H1 (cell line): ENCODE results near the gene PXDN. TPM values are rescaled to one million over a fixed set of nuclear protein-coding genes. Genes with fewer than 3 reads are reported as not detected.
A peak's percentile ranks its signal among the peaks of the same experiment; 100 is the strongest.

ENCODE experiments used
- CTCF ChIA-PET: fragments of 300-600 bp; sonication (Branson Sonifier 250); formaldehyde crosslinking; loops from one replicate; lab custom pipeline; 2021; ENCODE audit not compliant: partially characterized antibody; lab: Charles Lee
- POLR2A ChIA-PET: fragments of 300-600 bp; sonication (Branson Sonifier 250); formaldehyde crosslinking; loops from one replicate; lab custom pipeline; 2021; ENCODE audit warnings: inconsistent platforms; ENCODE audit not compliant: partially characterized antibody; lab: Charles Lee
- DNase-seq, 2 experiments: peaks; one replicate each; pipeline versions ENCODE4 v3.0.0 to v3.0.0-alpha.2; 2010 to 2022; ENCODE audit warnings: low spot score in 2 of 2, low read depth in 1 of 2, mixed read lengths in 1 of 2
- FAIRE-seq: peaks from 2 replicates; lab custom pipeline; 2011; peaks lifted over from hg19 to GRCh38; lab: Jason Lieb, UNC
- H2AFZ ChIP-seq: 2 replicates; pipeline ENCODE4 v1.8.1; 2012; ENCODE audit warnings: low read length, inconsistent platforms
- H2AK5ac ChIP-seq: 2 replicates; pipeline ENCODE4 v1.6.1; 2013; ENCODE audit warnings: low read depth, low read length
- H2BK120ac ChIP-seq: replicated peaks from 2 replicates; pipeline ENCODE3; 2013; ENCODE audit warnings: low read depth, low read length, inconsistent platforms
- H2BK12ac ChIP-seq: 2 replicates; pipeline ENCODE4 v1.6.1; 2013; ENCODE audit warnings: low read depth, low read length
- H2BK15ac ChIP-seq: 2 replicates; pipeline ENCODE4 v1.6.1; 2013; ENCODE audit warnings: low read length
- H2BK20ac ChIP-seq: 2 replicates; pipeline ENCODE4 v1.6.1; 2013; ENCODE audit warnings: low read length
- H2BK5ac ChIP-seq: 2 replicates; pipeline ENCODE4 v1.6.1; 2013; ENCODE audit warnings: low read depth, low read length
- H3K14ac ChIP-seq: 2 replicates; pipeline ENCODE4 v1.6.1; 2013; ENCODE audit warnings: inconsistent platforms; ENCODE audit not compliant: insufficient read length
- H3K18ac ChIP-seq: 2 replicates; pipeline ENCODE4 v1.6.1; 2013; ENCODE audit warnings: low read length; ENCODE audit errors: extremely low read depth
- H3K23ac ChIP-seq: 2 replicates; pipeline ENCODE4 v1.6.1; 2013; ENCODE audit warnings: inconsistent platforms; ENCODE audit not compliant: insufficient read length
- H3K23me2 ChIP-seq: 2 replicates; pipeline ENCODE4 v1.6.1; 2013; ENCODE audit warnings: low read depth, low read length
- H3K27ac ChIP-seq: 2 replicates; pipeline ENCODE4 v1.6.1; 2011; ENCODE audit warnings: low read depth, low read length, inconsistent platforms
- H3K27me3 ChIP-seq, 4 experiments: replicated peaks in 1 of 4; 1 replicate in 1 of 4; 2 replicates in 3 of 4; pipeline versions ENCODE4 v1.6.1 to v1.8.1; 2011 to 2013; ENCODE audit warnings: low read length in 3 of 4, mild to moderate bottlenecking in 3 of 4, inconsistent platforms in 2 of 4, mixed read lengths in 2 of 4, moderate library complexity in 1 of 4; ENCODE audit not compliant: control insufficient read depth in 3 of 4, insufficient read depth in 3 of 4; ENCODE audit errors: extremely low read depth in 1 of 4
- H3K36me3 ChIP-seq, 4 experiments: 2 replicates each; pipeline versions ENCODE4 v1.6.1 to v1.8.1; 2011 to 2013; ENCODE audit warnings: mild to moderate bottlenecking in 4 of 4, low read length in 3 of 4, moderate library complexity in 2 of 4, control low read depth in 1 of 4, inconsistent platforms in 1 of 4; ENCODE audit not compliant: insufficient read depth in 4 of 4, control insufficient read depth in 2 of 4
- H3K4ac ChIP-seq: replicated peaks from 2 replicates; pipeline ENCODE3; 2013; ENCODE audit warnings: low read length, low read depth, mixed read lengths, inconsistent platforms; ENCODE audit not compliant: insufficient read length
- H3K4me1 ChIP-seq, 4 experiments: replicated peaks in 1 of 4; 1 replicate in 1 of 4; 2 replicates in 3 of 4; pipeline versions ENCODE4 v1.6.1 to v1.8.1; 2011 to 2013; ENCODE audit warnings: low read length in 3 of 4, inconsistent platforms in 2 of 4, mixed read lengths in 1 of 4; ENCODE audit not compliant: insufficient read depth in 4 of 4, control insufficient read depth in 3 of 4
- H3K4me2 ChIP-seq, 2 experiments: 2 replicates each; pipeline versions ENCODE4 v1.6.1 to v1.8.1; 2011 to 2013; ENCODE audit warnings: low read depth in 2 of 2, low read length in 2 of 2, control low read depth in 1 of 2, inconsistent platforms in 1 of 2, mild to moderate bottlenecking in 1 of 2; ENCODE audit not compliant: insufficient read depth in 1 of 2
- H3K4me3 ChIP-seq, 4 experiments: fragments of 200-600, 300-600 bp in 1 of 4; sonication (generic), shearing (Covaris generic), sonication (Bioruptor Twin) in 1 of 4; 2 replicates each; pipeline versions ENCODE4 v1.5.1 to v1.8.1; 2011 to 2016; ENCODE audit warnings: low read length in 4 of 4, low read depth in 3 of 4, control low read depth in 2 of 4, inconsistent platforms in 2 of 4, mild to moderate bottlenecking in 2 of 4, mixed read lengths in 1 of 4, moderate library complexity in 1 of 4; ENCODE audit not compliant: insufficient read depth in 2 of 4; ENCODE audit errors: extremely low read depth in 1 of 4
- H3K56ac ChIP-seq: replicated peaks from 2 replicates; pipeline ENCODE3; 2013; ENCODE audit warnings: low read depth, mild to moderate bottlenecking, mixed read lengths, low read length, inconsistent platforms; ENCODE audit not compliant: insufficient read length
- H3K79me1 ChIP-seq: 2 replicates; pipeline ENCODE4 v1.6.1; 2013; ENCODE audit warnings: low read depth, low read length, control low read depth
- H3K79me2 ChIP-seq, 2 experiments: 2 replicates each; pipeline versions ENCODE4 v1.6.1 to v1.8.1; 2012 to 2013; ENCODE audit warnings: low read length in 2 of 2, mild to moderate bottlenecking in 2 of 2, inconsistent platforms in 1 of 2; ENCODE audit not compliant: insufficient read depth in 2 of 2, control insufficient read depth in 1 of 2
- H3K9ac ChIP-seq, 4 experiments: replicated peaks in 1 of 4; 1 replicate in 1 of 4; 2 replicates in 3 of 4; pipeline versions ENCODE4 v1.6.1 to v1.8.1; 2011 to 2013; ENCODE audit warnings: low read depth in 3 of 4, low read length in 3 of 4, control low read depth in 2 of 4, mild to moderate bottlenecking in 2 of 4, moderate library complexity in 2 of 4, inconsistent platforms in 1 of 4; ENCODE audit errors: extremely low read depth in 1 of 4
- H3K9me3 ChIP-seq, 2 experiments: 2 replicates each; pipeline versions ENCODE4 v1.6.1 to v1.8.1; 2012 to 2013; ENCODE audit warnings: mild to moderate bottlenecking in 2 of 2, moderate library complexity in 2 of 2, control low read depth in 1 of 2, inconsistent platforms in 1 of 2, low read depth in 1 of 2, low read length in 1 of 2, mixed read lengths in 1 of 2; ENCODE audit not compliant: insufficient read depth in 2 of 2
- H4K20me1 ChIP-seq, 2 experiments: replicated peaks in 1 of 2; 2 replicates each; pipeline versions ENCODE3 to v1.8.1; 2011 to 2013; ENCODE audit warnings: inconsistent platforms in 2 of 2, low read length in 2 of 2, mild to moderate bottlenecking in 1 of 2; ENCODE audit not compliant: insufficient read depth in 2 of 2, control insufficient read depth in 1 of 2
- H4K5ac ChIP-seq: 2 replicates; pipeline ENCODE4 v1.6.1; 2013; ENCODE audit warnings: low read length, low read depth, mixed read lengths, inconsistent platforms; ENCODE audit not compliant: insufficient read length
- H4K8ac ChIP-seq: 2 replicates; pipeline ENCODE4 v1.8.0; 2013; ENCODE audit warnings: mild to moderate bottlenecking, moderate library complexity, low read length, inconsistent platforms; ENCODE audit not compliant: insufficient read depth; ENCODE audit errors: extremely low read depth
- H4K91ac ChIP-seq: replicated peaks from 2 replicates; pipeline ENCODE3; 2013; ENCODE audit warnings: low read length, mixed read lengths, inconsistent platforms; ENCODE audit not compliant: insufficient read length
- CTBP2 ChIP-seq: IDR thresholded peaks from 2 replicates; pipeline ENCODE4 v1.7.0; 2011; ENCODE audit warnings: borderline replicate concordance, mild to moderate bottlenecking, moderate library complexity, mixed read lengths, low read length; ENCODE audit not compliant: insufficient read depth, insufficient read length
- SIX5 ChIP-seq: IDR thresholded peaks from 2 replicates; pipeline ENCODE4 v1.6.1; 2011; ENCODE audit warnings: mild to moderate bottlenecking, low read depth, low read length
- WGBS, 2 experiments: shearing (Covaris generic) in 1 of 2; methylation state at CpG; one replicate each; pipeline versions ENCODE4 v1.1.6 to v1.1.7; 2013 to 2015; ENCODE audit warnings: low lambda C conversion rate in 2 of 2, mixed read lengths in 2 of 2, inconsistent platforms in 1 of 2, low coverage in 1 of 2, missing lambda C conversion rate in 1 of 2; ENCODE audit not compliant: insufficient replicate concordance in 2 of 2, insufficient coverage in 1 of 2, insufficient read length in 1 of 2; ENCODE audit errors: extremely low coverage in 1 of 2, missing lambda C conversion rate in 1 of 2; 5-methylcytosine and 5-hydroxymethylcytosine counted together
- polyA plus RNA-seq, 7 experiments: library from polyadenylated mRNA; depleted of rRNA in 3 of 7; stranded (reverse) in 5 of 7; unstranded in 2 of 7; fragments of >200 nt in 5 of 7; fragments of 200-250 nt in 2 of 7; gene quantifications; 1 replicate in 5 of 7; 2 replicates in 1 of 7; 4 replicates in 1 of 7; pipeline versions ENCODE4 v1.2.1 to v1.2.3, GENCODE V29; 2011 to 2013; ENCODE audit warnings: missing spikeins in 2 of 7, mixed read lengths in 2 of 7
- total RNA-seq: library from RNA; stranded (reverse); fragmentation: NEBNext Ultra II Directional; extraction: Animal tissue kit (Norgen Biotek cat#: 25700); gene quantifications from 2 replicates; pipeline ENCODE4 v1.2.1, GENCODE V29; 2021
- TF ChIP-seq, protein P1 (sequence below), 3 experiments: IDR thresholded peaks; 1 replicate in 2 of 3; 2 replicates in 1 of 3; pipeline versions ENCODE4 v1.5.1 to v1.6.1; 2011; ENCODE audit warnings: low read length in 3 of 3, mild to moderate bottlenecking in 3 of 3, inconsistent platforms in 2 of 3, low read depth in 1 of 3, moderate library complexity in 1 of 3; ENCODE audit not compliant: insufficient read depth in 1 of 3; ENCODE audit errors: control extremely low read depth in 1 of 3
- TF ChIP-seq, protein P2 (sequence below): IDR thresholded peaks from 2 replicates; pipeline ENCODE4 v1.6.1; 2012; ENCODE audit warnings: low read length, inconsistent platforms

The PXDN gene
- total and polyA plus RNA-seq, 2 of the 8 experiments (the other 6 are each of a cell fraction or from before 2014, with no cell fraction given): 104 to 141 TPM

- H2BK120ac ChIP-seq: no peak overlapping the region
- no peaks in the 10 kb centered on the region for H3K23me2 ChIP-seq
- H3K27me3 ChIP-seq: no peaks in the 10 kb centered on the region; a peak in 1 of 7 replicates
- no peaks in the 10 kb centered on the region for H4K20me1 ChIP-seq
- H3K79me2 ChIP-seq: peaks cover 0 to 6% of the 10 kb centered on the region in 2 experiments; a peak in 1 of 4 replicates
- CTCF ChIA-PET: no interaction called here
- WGBS, 2 experiments: 87% methylated on average over 20 of the region's 20 CpGs; no CpG with 5 or more reads in 1 of the 2 experiments
- H3K56ac ChIP-seq: no peak overlapping the region
- POLR2A ChIA-PET: interaction anchor here (1.5 to 1.7 kb wide), 3 partner anchors 12 to 73 kb away, joined by 3 to 8 read pairs (median 3); no protein-coding TSS in a partner anchor
- no peak for FAIRE-seq
- H2AK5ac ChIP-seq: peak overlapping the region; percentile 96
- no peak overlapping the region for H3K9ac ChIP-seq
- no peak overlapping the region for H3K4me2 ChIP-seq
- no peaks in the 10 kb centered on the region for H3K9me3 ChIP-seq
- no peak overlapping the region for H3K14ac ChIP-seq
- no peak overlapping the region for H3K23ac ChIP-seq
- H3K36me3 ChIP-seq: peaks cover 0 to 6% (median 0%) of the 10 kb centered on the region in 4 experiments; a peak in 4 of 8 replicates
- H2AFZ ChIP-seq: no peak overlapping the region
- H3K4me3 ChIP-seq: no peak overlapping the region
- H4K8ac ChIP-seq: no peak overlapping the region; the same call in 1 of the 2 replicates
- H3K18ac ChIP-seq: peak overlapping the region; percentile 42; the same call in 1 of the 2 replicates
- peak overlapping the region; percentile 82; the same call in 1 of the 2 replicates for H2BK5ac ChIP-seq
- peak overlapping the region; percentile 99 for H2BK15ac ChIP-seq
- H3K79me1 ChIP-seq: no peaks in the 10 kb centered on the region
- H4K5ac ChIP-seq: no peak overlapping the region
- DNase-seq: no peak
- H3K27ac ChIP-seq: no peak overlapping the region; the same call in 1 of the 2 replicates
- H2BK12ac ChIP-seq: peak overlapping the region; percentile 97
- H2BK20ac ChIP-seq: peak overlapping the region; percentile 52; the same call in 1 of the 2 replicates
- H3K4ac ChIP-seq: peak overlapping the region; percentile 69
- peak overlapping the region; percentile 79 for H4K91ac ChIP-seq
- H3K4me1 ChIP-seq: peaks cover 12 to 34% (median 20%) of the 10 kb centered on the region in 4 experiments
- TF ChIP-seq, protein P1, sequence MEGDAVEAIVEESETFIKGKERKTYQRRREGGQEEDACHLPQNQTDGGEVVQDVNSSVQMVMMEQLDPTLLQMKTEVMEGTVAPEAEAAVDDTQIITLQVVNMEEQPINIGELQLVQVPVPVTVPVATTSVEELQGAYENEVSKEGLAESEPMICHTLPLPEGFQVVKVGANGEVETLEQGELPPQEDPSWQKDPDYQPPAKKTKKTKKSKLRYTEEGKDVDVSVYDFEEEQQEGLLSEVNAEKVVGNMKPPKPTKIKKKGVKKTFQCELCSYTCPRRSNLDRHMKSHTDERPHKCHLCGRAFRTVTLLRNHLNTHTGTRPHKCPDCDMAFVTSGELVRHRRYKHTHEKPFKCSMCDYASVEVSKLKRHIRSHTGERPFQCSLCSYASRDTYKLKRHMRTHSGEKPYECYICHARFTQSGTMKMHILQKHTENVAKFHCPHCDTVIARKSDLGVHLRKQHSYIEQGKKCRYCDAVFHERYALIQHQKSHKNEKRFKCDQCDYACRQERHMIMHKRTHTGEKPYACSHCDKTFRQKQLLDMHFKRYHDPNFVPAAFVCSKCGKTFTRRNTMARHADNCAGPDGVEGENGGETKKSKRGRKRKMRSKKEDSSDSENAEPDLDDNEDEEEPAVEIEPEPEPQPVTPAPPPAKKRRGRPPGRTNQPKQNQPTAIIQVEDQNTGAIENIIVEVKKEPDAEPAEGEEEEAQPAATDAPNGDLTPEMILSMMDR (IDR thresholded peaks at IDR 0.05; ENCODE audit: control extremely low read depth in 1 of 3, insufficient read depth in 1 of 3, low read depth in 1 of 3, low read length in 3 of 3): no peak
- no peak for TF ChIP-seq CTBP2
- TF ChIP-seq, protein P2, sequence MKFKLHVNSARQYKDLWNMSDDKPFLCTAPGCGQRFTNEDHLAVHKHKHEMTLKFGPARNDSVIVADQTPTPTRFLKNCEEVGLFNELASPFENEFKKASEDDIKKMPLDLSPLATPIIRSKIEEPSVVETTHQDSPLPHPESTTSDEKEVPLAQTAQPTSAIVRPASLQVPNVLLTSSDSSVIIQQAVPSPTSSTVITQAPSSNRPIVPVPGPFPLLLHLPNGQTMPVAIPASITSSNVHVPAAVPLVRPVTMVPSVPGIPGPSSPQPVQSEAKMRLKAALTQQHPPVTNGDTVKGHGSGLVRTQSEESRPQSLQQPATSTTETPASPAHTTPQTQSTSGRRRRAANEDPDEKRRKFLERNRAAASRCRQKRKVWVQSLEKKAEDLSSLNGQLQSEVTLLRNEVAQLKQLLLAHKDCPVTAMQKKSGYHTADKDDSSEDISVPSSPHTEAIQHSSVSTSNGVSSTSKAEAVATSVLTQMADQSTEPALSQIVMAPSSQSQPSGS: no peak
- TF ChIP-seq SIX5: no peak
Observed at GRCh38 chr2:1618191-1618961, 125.9 kb downstream of the PXDN start.
